NCI-H748 treated with DMSO at 0.1 percent for 48 hours (cell line): ENCODE measurements around the gene SMPD1.

Experiments
- DNase-seq: peaks from one replicate; lab custom pipeline; 2025; lab: John Stamatoyannopoulos, UW

SMPD1 gene

DNA sequence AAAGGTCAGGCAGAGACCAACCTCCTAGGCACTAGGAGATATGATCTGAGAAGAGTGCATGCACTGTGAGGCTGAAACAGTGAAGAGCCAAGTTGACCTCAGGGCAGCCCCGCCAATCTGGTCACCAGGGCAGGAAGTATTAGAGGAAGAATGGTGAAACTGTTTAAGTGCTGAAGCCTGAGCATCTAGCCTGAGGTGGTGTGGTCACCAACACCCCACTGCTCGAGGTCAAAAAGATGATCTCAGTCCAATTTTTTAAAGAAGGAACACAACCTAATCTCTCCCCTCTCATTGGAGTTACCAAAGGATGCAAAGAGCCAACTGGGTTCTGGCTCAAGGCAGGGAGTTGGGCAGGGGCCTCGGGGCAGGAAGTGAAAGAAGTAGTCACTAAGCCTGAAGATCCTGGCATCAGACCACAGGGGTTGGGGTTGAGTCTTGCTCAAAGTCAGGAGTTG lies 24.6 kb downstream of the SMPD1 start:
- DNase-seq: no peak

- DNase-seq: no peak
These were observed 25.5 kb downstream of the SMPD1 start for GRCh38 chr11:6415797-6416196.

- DNase-seq: no peak
These were observed 27.8 kb downstream of the SMPD1 start for GRCh38 chr11:6417907-6418556.

GRCh38 chr11:6418557-6419008 lies 28.3 kb downstream of the SMPD1 start:
- no peak for DNase-seq

GRCh38 chr11:6419009-6419631 lies 28.8 kb downstream of the SMPD1 start, which contains the start of gene APBB1:
APBB1 (minus strand) TSS chr11:6419094; CDS start chr11:6411347, 7,747 bp downstream.
- no peak for DNase-seq

DNA sequence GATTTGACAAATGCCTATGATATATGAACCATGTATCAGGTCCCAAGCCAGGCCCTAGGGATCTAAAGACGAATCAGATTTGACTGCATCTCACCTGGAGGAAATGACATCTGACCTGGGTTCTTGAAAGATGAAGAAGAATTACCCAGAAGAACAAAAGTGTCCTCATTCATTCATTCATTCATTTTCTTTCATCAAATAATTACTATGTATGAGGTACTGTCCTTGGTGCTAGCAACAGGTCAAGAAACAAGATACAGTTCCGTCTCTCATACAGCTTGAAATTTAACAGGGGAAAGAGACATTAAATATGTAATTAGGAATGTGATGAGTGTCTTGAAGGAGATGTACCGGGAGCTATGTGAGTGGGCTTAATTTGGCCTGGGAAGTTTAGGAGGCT lies 30.4 kb downstream of the SMPD1 start:
- DNase-seq: no peak

- no peak for DNase-seq
These were observed 37.2 kb downstream of the SMPD1 start for GRCh38 chr11:6427516-6427915.

- DNase-seq: no peak
These were observed 41.6 kb downstream of the SMPD1 start for GRCh38 chr11:6431861-6432260.

DNA sequence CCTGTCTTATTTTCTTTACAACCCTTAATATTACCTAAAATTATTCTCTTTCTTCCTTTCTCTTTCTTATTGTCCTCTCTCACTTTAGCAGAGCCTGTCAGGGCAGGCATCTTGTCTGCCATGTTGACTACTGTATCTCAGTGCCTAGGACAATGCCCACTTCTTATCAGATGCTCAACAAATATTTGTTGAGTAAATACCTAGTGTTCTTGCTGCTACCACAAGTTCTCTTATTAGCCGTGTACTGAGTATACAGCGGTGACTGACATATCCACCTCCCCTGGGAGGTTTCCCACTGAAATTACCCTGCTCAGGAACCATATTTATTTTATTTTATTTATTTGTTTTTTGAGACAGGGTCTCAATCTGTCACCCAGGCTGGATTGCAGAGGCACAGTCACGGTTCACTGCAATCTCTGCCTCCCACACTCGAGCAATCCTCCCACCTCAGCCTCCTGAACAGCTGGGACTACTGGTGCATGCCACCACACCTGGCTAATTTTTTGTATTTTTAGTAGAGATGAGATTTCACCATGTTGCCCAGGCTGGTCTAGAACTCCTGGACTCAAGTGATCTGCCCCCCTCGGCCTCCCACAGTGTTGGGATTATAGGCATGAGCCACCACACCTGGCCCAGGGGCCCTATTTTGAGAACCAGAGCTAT lies 43.9 kb downstream of the SMPD1 start:
- DNase-seq: no peak

- no peak for DNase-seq
These were observed 47.1 kb downstream of the SMPD1 start for GRCh38 chr11:6437423-6437822.

- DNase-seq: no peak
These were observed 47.7 kb downstream of the SMPD1 start for GRCh38 chr11:6437993-6438392.

DNA sequence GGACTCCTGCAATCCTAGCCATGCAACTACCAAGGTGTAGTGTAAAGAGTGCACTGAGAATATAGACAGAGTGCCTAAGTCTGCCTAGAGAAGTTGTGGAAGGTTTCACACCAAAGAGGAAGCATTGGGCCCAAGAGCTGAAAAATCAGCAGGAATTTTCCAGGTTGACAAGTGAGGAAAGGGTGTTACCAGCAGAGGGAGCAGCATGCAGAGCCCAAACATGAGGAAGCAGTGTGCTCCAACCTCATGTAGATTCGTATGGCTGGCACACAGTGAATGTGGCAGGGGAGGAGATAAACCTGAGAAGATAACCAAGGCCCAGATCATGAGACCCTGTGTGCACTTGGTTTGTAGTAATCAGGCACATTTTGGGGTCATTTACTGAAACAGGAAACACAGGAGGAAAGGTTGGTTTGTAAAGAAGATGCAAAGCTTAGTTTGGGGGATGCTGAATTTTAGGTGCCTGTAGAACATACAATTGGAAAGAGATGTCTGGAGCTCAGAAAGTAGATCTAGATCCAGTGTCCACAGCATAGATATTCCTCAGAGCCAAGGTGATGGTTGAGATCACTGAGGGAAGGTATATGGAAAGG lies 48.8 kb downstream of the SMPD1 start:
- peak; percentile 13 for DNase-seq

- DNase-seq: no peak
These were observed 50.7 kb downstream of the SMPD1 start, which contains the start of gene HPX for GRCh38 chr11:6440906-6441358. HPX (minus strand) TSS chr11:6440987; CDS start chr11:6440963, 24 bp downstream.

DNA sequence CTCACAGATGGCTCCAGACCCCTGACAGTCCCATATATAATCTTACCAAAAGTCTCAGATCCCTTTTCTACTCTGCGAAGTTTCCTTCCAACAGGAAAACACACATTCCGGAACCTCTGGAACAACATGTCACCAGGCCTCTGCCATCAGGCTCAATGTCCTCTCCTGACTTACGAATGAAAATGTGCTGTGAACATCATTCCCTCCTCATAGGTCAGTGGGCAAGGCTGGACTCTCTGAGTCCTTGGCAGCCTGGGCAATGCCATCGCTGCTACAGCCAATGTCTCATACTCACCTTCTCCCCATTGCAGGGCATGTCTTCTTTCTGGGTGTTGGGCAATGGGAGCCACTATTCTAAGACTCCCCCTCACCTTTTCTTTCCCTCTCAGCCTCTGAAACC lies 52.2 kb downstream of the SMPD1 start:
- DNase-seq: no peak

- peak; percentile 15 for DNase-seq
These were observed 53.2 kb downstream of the SMPD1 start for GRCh38 chr11:6443269-6444003.
